ENCODE measurements around the gene ANKMY2.
"Not testable (repeated sequence)": the region's sequence is repeated elsewhere in the genome, so short reads cannot be mapped to it uniquely, and the experiment has no call there.

The ANKMY2 gene

DNA sequence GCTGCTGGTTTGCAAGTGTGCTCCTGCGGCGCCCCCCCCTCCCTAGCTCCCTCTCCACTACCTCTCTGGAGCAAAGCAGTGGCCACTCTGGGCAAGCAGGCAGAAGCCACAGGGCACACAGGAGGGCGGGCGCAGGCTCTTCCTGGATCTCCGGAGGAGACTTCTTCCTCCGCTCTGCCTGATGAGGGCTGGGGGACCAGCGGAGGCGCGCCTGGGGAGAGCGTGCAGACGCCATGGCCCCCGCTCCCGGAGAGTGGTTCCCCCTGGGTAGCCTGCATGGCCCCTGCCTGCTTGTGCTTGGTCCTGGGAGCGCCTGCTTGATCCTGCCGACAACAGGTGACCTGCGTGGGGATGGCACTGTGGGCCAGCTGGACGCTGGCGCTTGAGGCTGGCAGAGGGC is 29.0 kb downstream of the ANKMY2 start:
- DNase-seq: no peak

DNA sequence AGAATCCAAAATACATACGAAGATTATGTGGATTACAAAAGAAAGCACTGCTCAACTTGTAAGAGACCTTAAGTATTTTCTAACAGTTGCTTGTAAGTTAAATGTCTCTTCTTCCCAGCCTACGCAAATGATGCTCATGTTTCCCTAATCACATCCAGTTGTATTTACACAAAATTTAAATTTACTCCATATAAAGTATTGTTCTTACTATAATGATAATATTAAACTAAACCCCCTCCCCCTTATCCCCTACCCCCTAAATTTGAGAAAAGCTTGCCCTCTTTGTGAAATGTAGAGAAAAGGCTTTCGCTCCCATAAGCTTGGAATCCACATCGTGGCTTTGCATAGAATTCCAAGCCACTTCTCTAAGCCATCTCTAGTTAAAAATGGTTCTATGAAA is 29.4 kb downstream of the ANKMY2 start:
- DNase-seq: no peak

DNA sequence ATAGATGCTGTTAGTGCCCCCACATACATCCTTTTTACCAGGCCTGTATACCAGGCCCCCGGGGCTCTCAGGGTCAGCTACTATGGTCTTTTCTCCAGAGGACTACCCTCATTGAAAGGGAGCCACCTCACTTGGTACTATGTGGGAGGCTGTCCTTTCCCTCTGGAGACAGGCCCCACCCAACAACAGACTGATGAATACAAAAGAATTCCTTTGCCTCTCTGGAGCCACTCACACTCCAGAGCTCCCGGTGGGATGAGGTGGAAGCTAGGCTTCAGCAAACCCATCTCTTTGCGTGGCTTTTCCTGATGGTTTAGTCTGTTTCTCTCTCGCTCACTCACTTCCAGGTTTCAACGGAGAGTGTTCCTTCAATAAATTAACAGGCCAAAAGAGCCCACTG is 30.3 kb downstream of the ANKMY2 start:
- no peak for DNase-seq

DNA sequence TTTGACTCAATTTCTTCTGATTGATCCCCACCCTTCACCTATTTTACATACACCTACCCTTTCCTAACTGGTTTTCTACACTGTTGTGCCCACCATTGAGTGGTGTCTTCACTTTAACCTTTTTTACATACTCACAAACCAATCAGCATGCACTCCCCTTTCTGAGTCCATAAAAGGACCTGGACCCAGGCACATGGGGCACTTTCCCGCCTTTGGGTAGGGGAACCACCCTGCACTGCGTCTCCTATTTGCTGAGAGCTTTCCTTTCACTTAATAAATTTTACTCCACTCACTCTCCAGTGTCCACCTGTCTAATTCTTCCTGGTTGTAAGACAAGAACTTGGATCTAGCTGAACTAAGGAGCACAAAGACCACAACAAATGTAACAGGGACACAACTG is 33.8 kb downstream of the ANKMY2 start:
- no peak for DNase-seq

DNA sequence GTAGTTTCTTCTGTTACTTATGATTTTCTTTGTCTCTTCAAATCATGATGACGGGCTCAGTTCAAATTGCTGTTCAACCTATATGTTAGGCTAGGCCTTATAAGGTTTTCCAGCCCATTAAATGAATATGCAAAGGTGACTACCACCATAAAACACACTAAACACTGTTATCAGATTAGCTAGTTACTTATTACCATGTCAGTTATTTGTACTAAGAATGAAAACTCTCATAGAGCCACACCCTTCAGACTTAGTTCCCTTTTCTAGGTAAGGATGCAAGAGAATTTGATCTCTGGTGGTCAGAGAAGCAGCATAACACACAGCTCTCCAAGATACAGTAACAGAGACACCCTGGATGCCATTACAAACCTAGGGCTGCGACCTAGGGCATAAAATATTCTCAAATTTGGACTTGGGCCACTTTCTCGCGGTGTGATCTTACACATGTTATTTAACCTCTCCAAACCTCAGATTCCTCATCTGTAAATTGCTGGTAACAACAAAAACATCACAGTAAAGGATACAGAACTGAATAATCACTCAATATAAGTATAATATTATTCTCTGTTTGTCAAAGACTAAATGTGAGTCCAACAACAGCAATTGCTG is 35.6 kb downstream of the ANKMY2 start:
- no peak for DNase-seq

DNA sequence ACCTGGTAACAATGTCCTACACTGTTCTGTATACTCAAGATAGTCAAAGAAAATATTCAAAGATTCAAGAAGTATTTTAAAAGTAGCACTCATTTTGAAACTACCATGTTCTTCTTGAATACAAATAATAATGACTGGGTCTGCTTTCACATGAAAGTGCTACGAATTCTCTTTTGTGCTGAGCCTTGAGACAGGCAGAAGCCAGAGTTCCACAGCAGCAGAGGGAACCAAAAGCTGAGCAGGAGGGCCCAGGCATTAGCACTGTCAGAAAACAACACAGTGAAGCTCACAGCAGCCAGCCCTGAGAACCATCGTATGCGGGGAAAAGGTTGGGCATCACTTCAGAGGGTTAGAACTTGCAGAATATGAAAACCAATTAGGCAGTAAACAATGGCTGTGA is 38.9 kb downstream of the ANKMY2 start:
- DNase-seq: no peak

DNA sequence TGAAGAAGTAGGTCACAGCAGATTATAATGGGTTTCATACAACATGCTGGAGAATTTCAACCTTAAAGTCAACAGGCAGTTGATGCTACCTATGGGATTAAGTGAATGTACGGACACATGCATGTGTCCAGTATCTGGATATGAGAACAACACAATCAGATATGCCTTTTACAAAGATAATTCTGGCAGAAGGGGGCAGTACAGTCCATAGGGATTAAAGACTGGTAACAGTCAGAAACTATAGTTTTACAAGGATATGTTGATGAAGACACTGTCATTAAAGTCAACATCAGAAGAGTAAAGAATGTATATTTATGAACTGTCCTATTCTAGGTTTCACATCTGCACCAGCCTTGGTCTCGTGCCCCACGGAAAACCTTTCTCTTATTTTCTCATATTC is 41.5 kb downstream of the ANKMY2 start:
- no peak for DNase-seq

DNA sequence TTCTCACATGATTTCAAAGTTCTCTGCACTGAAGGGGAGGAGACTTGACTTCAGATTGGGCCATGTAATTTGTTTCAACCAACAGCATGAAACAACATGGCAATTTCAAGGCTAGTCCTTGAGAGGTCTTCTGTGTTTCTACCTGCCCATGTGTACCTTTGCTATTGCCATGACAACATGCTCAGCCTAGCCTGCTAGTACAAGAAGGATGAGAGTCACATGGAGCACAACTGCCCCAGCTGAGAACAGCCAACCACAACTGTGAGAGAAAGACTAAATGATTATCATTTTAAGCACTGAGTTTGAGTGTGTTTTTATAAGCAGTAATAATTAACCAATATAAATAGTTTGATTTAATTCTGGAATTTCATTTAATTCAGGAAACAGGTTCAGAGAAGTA is 41.9 kb downstream of the ANKMY2 start:
- no peak for DNase-seq

DNA sequence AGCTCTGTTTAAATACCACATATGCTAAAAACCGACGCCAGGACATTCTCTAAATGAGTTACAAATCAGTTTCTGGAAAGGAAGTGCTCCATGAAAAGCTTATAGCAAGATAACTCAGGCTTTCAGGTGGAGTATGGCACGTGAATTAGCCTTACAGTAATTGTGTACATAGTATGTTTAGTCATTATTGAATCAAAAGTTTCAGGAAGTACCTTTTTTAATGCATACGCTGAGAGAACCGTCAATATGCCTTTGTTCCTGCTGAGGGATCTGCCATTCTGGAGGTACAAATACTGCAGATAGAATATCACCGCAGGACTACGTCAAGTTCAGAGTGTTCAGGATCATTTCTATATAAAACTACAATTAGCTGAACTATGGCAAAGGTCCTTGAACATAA is 45.7 kb downstream of the ANKMY2 start:
- no peak for DNase-seq

DNA sequence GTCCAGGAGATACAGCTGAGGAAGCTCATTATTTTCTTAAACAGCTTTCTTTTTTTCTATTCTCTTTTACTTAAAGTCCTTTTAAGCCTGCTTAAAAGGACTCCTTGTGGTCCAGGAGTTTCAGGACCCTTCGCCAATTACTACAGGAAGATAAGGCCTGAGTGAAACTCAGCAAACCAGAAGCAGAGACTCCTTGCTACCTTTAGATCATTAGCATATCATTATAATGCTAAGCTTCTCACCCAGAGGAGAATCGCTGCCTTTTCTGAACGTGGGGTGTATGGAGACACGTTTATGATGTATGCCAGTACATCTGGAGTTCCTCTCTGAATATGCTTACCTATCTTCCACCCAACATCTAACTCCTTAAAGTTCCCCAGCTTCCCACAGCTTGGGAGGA is 47.5 kb downstream of the ANKMY2 start:
- DNase-seq: no peak

DNA sequence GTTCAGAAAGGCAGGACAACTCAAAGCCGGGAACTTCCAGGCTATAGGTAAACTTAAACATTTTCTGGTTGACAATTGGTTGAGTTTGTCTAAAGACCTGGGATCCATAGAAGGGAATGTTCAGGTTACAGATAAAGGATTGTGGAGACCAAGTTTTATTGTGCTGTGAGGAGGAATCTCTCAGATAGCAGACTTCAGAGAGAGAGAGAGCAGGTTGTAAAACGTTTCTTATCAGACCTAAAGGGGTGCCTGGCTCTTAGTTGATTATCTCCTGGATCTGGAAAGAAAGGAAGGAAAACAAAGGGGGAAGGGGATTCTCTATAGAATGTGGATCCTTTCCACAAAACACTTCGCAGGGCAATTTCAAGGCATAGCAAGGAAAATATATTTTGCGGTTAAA is 50.0 kb downstream of the ANKMY2 start:
- not testable (repeated sequence) for DNase-seq

DNA sequence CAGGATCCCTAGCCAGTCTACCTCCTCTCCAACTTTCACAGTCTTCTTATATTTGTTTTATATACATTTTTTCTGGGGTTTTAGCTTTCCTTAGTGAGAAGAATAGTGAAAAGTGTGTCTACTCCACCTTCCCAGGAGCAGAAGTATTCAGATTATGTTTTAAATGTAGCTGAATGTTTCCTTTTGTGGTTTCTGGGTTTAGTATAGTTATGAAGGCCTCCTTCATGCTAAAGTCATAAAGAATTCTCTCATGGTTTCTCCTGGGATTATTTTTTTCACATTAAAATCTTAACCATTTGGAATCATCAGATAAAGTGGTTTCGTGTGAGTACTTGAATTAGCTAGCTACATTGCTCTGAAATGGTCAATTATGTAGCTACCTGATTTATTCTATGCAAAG is 50.9 kb downstream of the ANKMY2 start:
- no peak for DNase-seq

DNA sequence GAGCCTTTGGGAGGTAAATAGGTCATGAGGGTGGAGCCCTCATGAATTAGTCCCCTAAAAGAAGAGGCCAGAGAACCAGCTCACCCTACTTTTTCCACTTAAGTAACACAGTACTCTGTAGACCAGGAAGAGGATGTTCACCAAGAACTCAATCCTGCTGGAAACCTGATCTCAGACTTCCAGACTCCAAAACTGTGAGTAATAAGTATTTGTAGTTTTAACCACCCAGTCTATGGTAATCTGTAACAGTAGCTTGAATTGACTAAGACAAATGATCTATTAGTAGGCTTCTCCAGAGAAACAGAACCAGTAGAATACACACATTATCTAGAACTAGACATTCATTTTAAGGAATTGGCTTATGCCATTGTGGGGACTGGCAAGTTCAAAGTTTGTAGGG is 51.5 kb downstream of the ANKMY2 start:
- DNase-seq: no peak

DNA sequence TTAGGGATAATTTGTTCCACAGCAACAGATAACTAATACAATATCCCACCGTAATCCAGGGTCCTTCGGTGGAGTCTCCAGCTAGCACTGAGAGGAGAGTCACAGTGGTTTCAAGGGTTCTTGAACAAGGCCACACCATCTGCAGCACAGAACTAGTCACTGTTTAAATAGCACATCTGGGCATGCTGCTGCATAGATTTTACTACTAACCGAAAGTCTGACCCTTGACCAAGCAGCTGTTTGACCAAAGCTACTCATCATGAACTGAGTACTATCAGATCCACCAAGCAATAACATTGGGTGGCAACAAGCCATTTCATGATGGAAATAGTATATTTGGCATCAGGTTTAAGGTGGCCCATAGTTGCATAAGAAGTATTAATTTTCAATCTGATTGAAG is 53.2 kb downstream of the ANKMY2 start:
- DNase-seq: no peak

DNA sequence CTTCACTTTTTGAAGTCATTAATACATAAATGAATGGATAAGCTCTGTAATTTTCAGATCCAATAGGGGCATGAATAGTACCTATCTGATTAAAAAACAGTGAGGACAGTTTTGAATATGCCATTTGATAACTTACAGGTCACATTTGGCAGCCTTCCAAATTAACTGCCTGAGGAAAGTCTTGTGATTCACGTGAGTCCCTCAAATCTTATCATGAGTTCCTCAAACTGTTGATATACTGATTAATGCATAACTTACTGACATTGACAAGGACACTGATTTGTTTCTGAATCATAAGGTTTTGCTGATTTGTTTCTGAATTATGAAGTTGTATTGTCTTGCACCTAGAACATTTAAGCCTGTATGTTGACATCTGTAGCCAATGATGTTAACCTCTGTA is 55.1 kb downstream of the ANKMY2 start:
- no peak for DNase-seq

DNA sequence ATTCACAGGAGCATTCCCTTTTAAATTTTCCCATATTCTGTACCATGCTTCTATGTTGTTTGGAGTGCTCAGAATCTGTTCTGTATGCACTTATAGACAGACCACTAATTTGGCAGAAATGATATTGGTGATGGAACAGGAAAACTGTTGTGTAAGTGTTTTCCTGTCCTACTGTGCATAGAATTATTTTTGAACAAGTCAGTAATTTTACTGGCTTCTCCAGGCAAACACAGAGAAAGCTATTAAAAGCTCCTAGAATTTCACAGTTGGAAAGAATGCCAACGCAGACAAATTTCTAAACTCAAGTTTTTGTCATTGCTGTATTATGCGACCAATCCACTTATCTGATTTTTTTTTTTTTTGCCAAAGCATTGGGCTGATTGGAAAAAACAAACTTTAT is 55.7 kb downstream of the ANKMY2 start:
- DNase-seq: no peak

DNA sequence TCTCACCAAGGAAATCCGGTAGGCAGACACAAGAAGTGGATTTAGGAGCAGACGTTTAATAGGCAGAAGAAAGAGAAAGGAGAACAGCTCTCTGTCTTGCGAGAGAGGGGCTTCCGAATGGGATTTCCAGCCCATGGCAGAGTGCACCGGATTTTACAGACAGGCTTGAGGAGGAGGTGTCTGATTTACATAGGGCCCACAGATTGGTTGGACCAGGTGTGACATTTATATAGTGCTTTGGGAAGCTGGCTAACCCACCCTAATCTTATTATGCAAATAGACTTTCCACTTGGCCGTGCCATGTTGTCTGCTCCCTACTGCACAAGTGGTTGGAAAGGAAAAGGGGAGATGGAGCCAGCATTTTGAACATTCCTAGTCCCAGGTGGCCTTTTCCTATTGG is 57.8 kb downstream of the ANKMY2 start:
- DNase-seq: no peak

DNA sequence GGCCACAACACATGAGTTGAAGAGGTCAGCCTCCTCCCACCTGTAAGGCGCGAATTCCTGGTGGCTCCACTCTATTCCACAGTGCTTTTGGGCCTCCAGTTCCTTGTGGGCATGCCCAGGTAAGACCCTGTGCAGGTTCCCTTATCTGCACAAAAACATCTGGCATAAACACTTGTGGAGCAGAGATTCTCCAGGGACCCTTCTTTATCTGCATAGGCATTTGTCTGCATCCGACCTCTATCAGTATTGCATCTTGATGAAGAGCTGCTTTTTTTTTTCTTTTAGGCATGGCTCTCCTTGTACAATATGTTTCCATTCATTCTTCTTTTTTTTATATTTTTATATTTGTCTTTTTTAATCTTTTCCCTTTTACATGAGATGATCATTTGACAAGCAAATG is 58.4 kb downstream of the ANKMY2 start:
- DNase-seq: no peak

DNA sequence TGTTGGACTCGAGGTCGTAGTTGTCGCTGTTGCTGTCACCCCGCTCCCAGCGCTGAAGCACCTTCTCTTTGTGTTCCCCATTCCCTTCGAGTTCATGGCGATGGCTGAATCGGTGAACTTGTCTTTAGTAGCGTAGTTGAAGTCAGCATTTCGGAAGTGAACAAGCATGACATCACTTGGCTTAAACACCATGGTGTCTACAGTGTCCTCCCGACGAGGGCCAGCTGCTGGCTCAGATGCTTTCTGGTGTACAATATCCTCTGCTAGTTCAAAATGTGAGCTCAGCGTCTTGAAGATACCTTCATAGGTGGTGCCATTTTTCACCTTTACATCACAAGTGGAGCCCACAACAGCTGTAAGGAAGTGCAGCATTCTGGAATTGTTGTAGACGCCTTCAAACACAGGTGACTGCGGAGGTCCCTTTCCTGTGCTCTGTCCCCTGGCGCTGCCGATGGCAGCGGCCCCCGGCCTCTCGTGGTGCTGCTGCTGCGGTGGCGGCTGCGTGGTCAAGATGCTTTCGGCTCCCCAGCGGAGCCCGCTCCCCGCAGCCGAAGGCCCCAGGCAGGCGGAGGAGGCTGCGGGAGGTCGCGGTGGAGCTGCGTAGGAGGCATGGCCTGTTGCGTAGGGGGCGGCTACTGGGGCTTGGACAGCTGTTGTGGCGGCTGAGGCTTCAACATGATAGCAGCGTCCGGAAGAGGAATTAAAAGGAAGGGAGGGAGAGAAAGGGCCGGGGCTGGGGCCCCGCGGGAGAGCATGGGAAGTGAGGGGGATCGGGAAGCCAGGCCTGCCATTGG is 59.3 kb downstream of the ANKMY2 start:
- DNase-seq: no peak

DNA sequence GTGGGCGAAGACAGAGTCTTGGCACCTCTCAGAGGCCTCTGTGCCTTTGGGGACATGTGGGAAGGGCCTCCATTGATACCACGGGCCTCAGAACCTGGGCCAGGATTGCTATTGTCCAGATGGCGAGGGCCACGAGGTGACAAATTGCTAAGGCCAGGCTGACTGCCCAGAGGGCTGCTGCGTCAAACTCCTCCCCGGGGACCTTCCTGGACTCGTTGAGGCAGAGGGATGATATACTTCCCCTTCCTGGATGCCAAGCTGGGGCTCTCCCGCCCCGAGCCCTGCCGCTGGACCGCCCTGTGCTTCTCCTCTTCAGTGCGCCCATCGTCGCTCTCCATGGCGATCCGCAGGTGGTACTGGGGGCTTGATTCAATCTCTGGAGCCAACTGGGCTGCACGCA is 60.0 kb downstream of the ANKMY2 start:
- no peak for DNase-seq

DNA sequence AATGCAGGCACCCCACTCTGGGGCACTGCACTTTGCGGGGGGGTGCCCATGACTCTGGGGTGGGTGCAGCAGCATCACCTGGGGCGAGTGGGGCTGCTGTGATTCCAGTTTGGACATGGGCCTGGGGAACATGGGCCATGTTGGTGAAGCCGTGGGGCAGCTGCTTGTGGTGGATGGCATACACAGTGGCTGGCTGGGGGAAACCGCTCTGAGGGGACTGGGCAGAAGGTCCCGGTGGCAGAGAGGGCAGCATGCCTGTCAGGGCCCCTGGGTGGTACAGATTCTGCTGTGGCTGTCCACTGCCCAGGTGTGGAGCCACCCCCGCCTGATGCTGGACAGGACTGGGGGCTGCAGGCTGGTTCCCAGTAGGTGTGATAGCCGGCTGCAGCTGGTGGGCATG is 61.7 kb downstream of the ANKMY2 start:
- DNase-seq: no peak

DNA sequence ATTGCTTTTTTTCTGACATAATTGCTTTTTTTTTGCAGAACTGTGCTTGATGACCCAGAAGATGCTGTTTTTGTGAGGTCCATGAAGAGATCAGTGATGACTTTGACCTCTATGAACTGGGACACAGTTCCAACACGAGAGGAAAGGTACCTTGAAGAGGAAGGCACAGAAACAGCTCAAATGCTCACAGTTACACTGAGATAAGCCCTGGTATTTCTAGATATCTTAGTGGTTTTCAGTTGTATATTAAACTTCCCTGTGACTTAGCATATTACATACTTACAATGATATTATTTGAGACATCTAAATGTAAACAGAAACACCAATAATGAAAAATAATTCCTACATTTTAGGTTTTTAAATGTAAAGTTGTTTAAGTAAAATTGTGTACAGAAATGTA is 64.3 kb downstream of the ANKMY2 start:
- no peak for DNase-seq

DNA sequence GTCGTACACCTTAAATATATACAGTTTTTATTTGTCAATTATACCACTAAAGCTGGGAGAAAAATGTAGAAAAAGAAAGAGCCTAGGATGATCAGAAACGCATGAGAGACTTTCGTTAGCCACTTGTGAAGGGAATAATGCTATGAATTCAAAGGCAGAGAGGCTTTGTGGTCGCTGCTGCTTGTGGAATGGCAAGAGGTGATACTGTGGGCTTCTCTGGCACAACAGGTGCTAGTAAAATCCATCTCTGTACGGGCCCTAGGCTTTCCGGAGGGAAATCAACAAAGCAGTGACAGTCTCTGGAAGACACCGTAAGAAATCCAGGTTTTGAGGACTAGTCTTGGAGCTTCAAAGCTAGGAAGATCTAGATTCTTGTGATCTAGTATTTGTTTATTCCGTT is 66.3 kb downstream of the ANKMY2 start:
- DNase-seq: no peak

DNA sequence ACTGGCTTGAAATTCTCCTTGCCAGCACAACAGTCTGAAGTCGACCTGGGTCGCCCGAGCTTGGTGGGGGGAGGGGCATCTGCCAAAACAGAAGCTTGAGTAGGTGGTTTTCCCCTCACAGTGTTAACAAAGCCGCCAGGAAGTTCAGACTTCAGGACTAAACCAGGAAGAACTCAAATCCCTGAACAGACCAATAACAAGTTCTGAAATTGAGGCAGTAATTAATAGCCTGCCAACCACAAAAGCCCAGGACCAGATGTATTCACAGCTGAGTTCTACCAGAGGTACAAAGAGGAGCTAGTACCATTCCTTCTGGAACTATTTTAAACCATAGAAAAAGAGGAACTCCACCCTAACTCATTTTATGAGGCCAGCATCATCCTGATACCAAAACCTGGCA is 73.6 kb downstream of the ANKMY2 start:
- DNase-seq: no peak

DNA sequence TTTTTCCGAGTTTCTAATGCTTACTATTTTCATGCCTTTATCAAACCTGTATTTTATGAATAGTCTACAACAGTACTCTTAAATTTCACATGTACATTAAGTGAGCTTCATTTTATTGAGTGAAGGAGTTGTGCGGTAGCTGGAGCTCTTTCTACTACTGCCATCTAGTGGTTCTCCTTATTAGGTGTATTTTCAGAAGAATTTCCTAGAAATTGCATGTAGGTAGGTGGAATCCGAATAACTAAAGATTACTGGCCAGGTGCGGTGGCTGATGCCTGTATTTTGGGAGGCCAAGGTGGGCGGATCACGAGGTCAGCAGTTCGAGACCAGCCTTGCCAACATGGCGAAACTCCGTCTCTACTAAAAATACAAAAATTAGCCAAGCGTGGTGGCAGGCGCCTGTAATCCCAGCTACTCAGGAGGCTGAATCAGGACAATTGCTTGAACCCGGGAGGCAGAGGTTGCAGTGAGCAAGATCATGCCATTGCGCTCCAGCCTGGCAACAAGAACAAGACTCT is 80.6 kb downstream of the ANKMY2 start:
- peak; percentile 35 for DNase-seq
